Fibroblast of skin of abdomen (primary cell): Measurements from ENCODE around the gene BMP6.
A peak's percentile ranks its signal among the peaks of the same experiment; 100 is the strongest.

Experiments used
- DNase-seq: peaks from one replicate; pipeline ENCODE4 v3.0.0-alpha.2; 2013

Gene BMP6

DNA sequence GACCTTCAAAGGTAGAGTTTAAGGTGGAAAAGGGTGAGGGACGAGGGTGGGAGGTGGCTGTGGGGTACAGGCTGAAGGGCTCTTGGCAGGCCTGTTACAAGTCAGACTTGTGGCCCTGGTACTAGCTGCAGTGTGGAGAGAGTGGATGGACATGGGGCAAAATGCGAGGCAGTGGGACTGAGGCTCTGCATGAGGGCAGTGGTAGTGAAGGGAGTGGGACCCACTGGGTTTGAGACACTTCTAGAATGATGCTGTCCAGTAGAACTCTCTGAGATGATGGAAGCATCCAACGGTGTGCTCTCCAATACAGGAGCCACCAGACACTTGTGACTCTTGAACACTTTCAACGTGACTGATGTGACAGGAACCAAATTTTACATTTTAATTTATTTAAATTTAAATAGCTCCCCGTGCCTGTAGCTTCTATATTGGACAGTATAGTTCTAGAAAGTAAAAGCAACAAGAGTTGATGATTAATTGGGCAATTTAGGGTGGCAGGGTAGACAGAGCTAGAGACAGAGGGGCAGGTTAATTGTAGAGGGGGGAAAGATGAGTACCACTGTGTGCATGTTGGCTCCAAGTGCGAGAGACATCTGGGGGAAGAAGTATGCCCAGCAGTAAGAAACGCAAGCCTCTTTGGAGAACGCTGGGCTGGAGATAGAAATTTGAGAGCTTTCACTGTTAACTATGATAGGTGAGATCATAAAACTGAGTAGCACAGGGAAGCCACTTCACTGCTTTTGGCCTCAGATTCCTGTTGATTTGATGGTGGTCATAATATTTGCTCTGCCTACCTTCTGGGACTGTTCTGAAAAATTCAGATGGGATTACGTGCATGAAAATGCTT lies 107.2 kb downstream of the BMP6 start:
- DNase-seq: no peak

DNA sequence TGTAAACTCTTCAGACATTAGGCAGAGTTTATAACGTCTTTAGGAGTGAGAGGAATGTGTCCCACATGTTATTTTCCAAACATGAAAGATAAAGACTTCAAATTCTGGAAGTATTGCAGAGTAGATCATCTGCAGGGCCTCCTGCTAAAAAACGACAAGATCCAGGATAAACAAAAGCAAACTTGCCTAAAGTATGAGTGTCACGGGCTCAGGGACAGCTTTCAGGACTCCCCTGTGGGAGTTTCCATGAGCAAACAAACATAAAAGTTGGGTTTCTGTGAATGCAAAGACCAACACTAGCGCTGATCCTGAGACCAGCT lies 107.8 kb downstream of the BMP6 start:
- DNase-seq: no peak

- no peak for DNase-seq
Observed at GRCh38 chr6:7836371-7837026, 110.6 kb downstream of the BMP6 start.

GRCh38 chr6:7841781-7842468 lies 116.0 kb downstream of the BMP6 start:
- peak; percentile 47 for DNase-seq

DNA sequence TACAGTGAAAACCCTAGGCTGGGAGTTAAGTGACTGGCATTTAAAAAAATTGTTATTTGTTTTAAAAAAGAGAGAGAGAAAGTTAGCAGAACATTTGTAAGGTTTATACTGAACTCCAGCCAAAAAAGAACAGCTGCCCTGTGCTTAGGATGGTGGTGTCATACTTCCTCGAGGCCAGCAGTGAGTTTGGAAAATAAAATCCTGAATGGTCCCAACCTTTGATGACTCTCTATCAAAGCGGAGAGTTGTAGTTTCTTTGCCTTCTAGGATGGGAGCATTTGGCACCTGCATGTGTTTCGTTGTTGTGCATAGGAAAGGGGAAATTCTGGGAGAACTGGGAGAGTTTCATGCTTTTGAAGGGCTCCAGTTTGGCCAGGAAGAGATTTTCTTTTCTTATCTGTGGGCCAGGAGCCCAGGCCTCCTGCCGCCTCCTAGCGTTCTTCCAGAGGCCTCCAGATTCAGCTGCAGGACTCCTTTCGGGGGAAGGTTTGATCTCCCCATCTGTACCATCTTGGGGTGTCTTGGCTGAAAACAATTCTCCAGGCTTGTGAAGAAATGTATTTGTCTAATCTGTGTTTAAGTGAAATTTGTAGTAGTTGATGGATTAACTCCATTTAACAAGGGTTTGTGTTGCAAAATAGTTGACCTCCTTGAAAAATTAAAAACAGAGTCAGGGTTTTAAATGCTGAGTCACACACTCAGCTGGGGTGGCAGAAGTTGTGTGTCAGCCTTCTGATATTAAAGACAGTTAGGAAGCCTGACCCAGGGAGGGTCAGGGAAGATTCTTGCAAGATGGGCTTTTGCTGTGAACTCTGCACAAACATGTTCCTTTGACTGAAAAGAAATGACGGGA lies 121.3 kb downstream of the BMP6 start:
- peak; percentile 54 for DNase-seq

- DNase-seq: peak; percentile 17
Observed at GRCh38 chr6:7848229-7848628, 122.3 kb downstream of the BMP6 start.

DNA sequence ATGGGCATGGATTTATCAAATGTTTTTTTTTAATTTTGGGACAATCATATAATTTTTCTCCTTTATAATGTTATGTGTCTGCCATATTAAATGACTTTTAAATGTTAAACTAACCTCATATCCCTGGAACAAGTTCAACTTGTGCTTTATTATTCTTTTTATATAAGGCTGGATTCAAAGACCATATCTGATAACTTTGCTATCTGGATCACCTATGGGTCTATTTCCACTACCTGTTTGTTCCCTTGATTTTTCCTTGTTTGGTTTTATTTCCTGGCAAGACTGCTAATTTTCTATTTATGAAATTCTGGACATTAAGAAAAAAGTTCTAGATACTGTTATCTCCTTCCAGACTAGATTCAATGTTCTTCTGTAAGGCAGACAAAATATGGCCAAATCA lies 125.9 kb downstream of the BMP6 start:
- DNase-seq: no peak

- DNase-seq: no peak
Observed at GRCh38 chr6:7859591-7859990, 133.7 kb downstream of the BMP6 start.

- peak; percentile 44 for DNase-seq
Observed at GRCh38 chr6:7865781-7866180, 139.9 kb downstream of the BMP6 start.

DNA sequence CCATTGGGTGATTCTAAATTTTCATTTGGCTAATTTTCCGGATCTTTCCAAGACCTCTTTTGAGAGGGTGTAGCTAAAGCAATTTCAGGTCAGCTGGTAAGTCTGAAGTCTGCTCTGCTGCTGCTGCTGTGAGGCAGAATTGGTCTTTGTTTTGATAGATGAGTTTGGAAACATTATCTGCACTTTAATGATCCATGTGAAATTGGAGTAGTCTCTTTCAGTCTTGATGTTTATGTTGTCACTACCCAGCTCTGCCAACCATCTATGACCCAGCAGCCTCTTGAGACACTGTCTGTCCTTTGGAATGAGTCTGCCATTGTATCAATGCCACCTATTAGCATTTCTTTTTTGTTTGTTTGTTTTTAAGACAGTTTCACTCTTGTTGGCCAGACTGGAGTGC lies 140.6 kb downstream of the BMP6 start:
- DNase-seq: no peak

DNA sequence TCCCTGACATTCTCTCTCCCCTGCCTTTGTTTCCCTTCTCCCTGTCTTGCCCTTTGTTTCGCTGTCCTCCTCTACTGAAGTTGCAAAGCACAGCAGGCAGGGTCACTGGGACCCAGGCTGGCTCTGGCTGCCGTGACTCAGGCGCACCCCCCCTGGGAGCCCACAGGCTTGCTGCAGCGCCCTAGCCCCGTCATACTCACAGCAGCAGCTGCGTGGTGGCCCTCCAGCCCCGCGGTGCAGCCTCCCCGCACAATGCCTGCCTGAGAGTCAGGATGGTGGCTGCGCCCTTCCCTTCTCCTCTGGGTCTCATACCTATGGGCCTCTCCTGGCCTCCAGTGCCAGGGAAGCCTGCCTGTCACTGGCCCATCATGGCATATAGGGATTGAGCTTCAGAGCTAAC lies 143.0 kb downstream of the BMP6 start:
- no peak for DNase-seq

GRCh38 chr6:7878401-7878964 lies 152.6 kb downstream of the BMP6 start:
- no peak for DNase-seq

DNA sequence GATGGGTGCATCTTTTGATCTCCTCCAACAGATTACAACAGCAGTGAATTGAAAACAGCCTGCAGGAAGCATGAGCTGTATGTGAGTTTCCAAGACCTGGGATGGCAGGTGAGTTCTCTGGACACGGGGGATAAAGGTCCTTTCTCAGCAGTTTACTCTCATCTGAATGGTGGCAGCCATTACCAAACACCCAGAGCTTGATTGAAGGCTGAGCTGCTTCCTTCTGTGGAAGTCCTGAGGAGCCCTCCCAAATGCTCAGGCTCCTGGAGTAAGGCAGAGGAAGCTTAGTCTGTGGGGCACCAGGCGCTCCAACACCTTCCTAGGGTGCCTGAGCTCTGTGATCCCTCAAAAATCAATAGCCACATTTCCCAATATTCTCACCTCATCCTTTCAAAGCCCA lies 153.1 kb downstream of the BMP6 start:
- no peak for DNase-seq

- DNase-seq: no peak
Observed at GRCh38 chr6:7879579-7879978, 153.7 kb downstream of the BMP6 start.

DNA sequence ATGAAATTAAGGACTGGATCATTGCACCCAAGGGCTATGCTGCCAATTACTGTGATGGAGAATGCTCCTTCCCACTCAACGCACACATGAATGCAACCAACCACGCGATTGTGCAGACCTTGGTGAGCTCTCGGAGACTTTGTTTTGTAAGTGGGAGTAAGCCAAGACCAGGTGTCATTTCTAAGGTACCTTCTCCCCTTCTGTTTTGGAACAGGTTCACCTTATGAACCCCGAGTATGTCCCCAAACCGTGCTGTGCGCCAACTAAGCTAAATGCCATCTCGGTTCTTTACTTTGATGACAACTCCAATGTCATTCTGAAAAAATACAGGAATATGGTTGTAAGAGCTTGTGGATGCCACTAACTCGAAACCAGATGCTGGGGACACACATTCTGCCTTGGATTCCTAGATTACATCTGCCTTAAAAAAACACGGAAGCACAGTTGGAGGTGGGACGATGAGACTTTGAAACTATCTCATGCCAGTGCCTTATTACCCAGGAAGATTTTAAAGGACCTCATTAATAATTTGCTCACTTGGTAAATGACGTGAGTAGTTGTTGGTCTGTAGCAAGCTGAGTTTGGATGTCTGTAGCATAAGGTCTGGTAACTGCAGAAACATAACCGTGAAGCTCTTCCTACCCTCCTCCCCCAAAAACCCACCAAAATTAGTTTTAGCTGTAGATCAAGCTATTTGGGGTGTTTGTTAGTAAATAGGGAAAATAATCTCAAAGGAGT lies 154.2 kb downstream of the BMP6 start:
- DNase-seq: no peak

GRCh38 chr6:7880718-7881107 lies 154.8 kb downstream of the BMP6 start:
- no peak for DNase-seq

DNA sequence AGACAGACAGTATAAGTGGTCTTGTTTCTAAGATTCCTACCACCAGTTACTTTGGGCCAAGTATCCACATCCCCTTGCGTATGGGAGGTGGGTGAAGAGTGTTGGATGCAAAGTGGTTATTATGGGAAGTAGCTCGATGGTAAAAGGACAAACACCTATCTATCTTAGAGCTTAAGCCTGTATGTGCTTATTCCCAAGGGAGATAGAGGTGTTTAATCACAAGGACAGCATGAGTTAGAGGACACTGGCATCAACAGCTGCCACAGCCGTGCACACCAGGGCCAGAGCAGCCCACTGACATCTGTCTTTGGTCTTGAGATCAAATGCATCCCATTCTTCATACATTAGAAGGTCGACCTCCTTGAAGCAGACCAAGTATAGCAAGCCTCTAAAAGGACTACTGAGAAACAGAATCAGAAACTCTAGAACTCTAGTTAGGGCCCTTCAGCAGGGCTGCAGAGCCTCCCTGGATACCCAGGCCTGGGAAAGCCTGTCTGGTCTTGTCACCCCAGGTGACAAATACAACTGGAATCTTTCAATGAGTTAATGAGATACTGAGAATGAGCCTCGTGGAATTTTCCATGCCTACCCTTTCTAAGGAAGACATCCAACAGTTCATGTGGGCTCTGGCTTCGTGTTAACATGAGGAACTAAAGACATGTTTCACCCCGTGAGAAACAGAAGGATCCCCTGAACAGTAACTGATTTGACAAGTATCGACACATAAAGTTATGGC lies 156.0 kb downstream of the BMP6 start:
- no peak for DNase-seq

GRCh38 chr6:7882505-7883257 lies 156.8 kb downstream of the BMP6 start:
- DNase-seq: no peak

DNA sequence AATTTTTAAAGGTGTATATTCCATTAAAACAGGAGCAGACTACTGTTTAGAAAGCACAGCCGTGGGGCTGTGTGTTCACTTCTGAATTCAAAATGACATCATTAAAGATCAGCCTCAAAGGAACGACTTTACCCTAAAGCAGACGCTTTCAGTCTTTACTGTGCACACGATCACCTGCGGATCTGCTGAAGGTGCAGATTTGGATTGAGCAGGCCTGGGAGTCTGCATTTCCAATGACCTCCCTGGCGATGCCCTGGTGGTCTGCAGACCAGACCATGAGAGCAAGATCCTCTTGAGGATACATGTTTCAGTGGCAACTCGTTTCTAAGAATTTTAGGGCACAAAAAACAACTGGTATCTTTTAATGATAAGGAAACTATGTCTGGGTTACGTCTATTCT lies 157.5 kb downstream of the BMP6 start:
- DNase-seq: no peak

GRCh38 chr6:7886132-7886531 lies 160.2 kb downstream of the BMP6 start:
- no peak for DNase-seq
